HepG2 (cell line): ENCODE data around the gene PA2G4.

Source experiments
- AHDC1 ChIP-seq: sonication (generic); formaldehyde crosslinking; IDR thresholded peaks from 2 replicates; pipeline ENCODE4 v1.5.1; 2020; ENCODE audit warnings: mild to moderate bottlenecking, missing genetic modification reagents, borderline replicate concordance
- CTCF ChIP-seq: sonication (generic); formaldehyde crosslinking; IDR thresholded peaks from 2 replicates; pipeline ENCODE4 v1.5.0; 2020; ENCODE audit warnings: mild to moderate bottlenecking, missing genetic modification reagents, moderate library complexity
- HDAC2 ChIP-seq: sonication (generic); formaldehyde crosslinking; IDR thresholded peaks from 2 replicates; pipeline ENCODE4 v1.4.0; 2020; ENCODE audit warnings: missing genetic modification reagents
- JUNB ChIP-seq: sonication (generic); formaldehyde crosslinking; IDR thresholded peaks from 2 replicates; pipeline ENCODE4 v1.8.0; 2022; ENCODE audit warnings: missing genetic modification reagents, mild to moderate bottlenecking, borderline replicate concordance
- MAFK ChIP-seq, 2 experiments: IDR thresholded peaks in 1 of 2; conservative IDR thresholded peaks in 1 of 2; 2 replicates each; pipeline ENCODE4 v1.6.1; 2011; ENCODE audit warnings: improper control_type of control experiment in 2 of 2, low read length in 2 of 2
- ZNF274 ChIP-seq: sonication (generic); formaldehyde crosslinking; IDR thresholded peaks from 2 replicates; pipeline ENCODE4 v1.5.1; 2020; ENCODE audit warnings: mild to moderate bottlenecking, missing genetic modification reagents
- ZNF414 ChIP-seq: sonication (generic); formaldehyde crosslinking; IDR thresholded peaks from 2 replicates; pipeline ENCODE4 v1.5.0; 2020; ENCODE audit warnings: missing genetic modification reagents
- TF ChIP-seq, protein P1 (sequence below): sonication (generic); formaldehyde crosslinking; IDR thresholded peaks from 2 replicates; pipeline ENCODE4 v1.4.0; 2020; ENCODE audit warnings: missing genetic modification reagents
- TF ChIP-seq, protein P2 (sequence below): sonication (generic); formaldehyde crosslinking; IDR thresholded peaks from 2 replicates; pipeline ENCODE4 v1.8.1; 2023; ENCODE audit warnings: missing genetic modification reagents, inconsistent platforms, borderline replicate concordance

GRCh38 chr12:56150563-56150962 is 46.2 kb downstream of the PA2G4 start:
- TF ChIP-seq ZNF274 (CRISPR knock-in tag) (no peak), AHDC1 (CRISPR knock-in tag) (no peak), MAFK (conservative IDR thresholded peaks at IDR 0.05 in 1 of 2, IDR thresholded peaks at IDR 0.05 in 1 of 2; ENCODE audit: low read length in 2 of 2) (no peak), ZNF414 (CRISPR knock-in tag) (no peak), JUNB (CRISPR knock-in tag) (no peak), CTCF (CRISPR knock-in tag) (no peak), HDAC2 (CRISPR knock-in tag) (no peak)
- TF ChIP-seq, protein P1, sequence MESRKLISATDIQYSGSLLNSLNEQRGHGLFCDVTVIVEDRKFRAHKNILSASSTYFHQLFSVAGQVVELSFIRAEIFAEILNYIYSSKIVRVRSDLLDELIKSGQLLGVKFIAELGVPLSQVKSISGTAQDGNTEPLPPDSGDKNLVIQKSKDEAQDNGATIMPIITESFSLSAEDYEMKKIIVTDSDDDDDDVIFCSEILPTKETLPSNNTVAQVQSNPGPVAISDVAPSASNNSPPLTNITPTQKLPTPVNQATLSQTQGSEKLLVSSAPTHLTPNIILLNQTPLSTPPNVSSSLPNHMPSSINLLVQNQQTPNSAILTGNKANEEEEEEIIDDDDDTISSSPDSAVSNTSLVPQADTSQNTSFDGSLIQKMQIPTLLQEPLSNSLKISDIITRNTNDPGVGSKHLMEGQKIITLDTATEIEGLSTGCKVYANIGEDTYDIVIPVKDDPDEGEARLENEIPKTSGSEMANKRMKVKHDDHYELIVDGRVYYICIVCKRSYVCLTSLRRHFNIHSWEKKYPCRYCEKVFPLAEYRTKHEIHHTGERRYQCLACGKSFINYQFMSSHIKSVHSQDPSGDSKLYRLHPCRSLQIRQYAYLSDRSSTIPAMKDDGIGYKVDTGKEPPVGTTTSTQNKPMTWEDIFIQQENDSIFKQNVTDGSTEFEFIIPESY (CRISPR knock-in tag) = no peak
- TF ChIP-seq, protein P2, sequence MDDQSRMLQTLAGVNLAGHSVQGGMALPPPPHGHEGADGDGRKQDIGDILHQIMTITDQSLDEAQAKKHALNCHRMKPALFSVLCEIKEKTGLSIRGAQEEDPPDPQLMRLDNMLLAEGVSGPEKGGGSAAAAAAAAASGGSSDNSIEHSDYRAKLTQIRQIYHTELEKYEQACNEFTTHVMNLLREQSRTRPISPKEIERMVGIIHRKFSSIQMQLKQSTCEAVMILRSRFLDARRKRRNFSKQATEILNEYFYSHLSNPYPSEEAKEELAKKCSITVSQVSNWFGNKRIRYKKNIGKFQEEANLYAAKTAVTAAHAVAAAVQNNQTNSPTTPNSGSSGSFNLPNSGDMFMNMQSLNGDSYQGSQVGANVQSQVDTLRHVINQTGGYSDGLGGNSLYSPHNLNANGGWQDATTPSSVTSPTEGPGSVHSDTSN (CRISPR knock-in tag) = no peak
